BJ (cell line): Measurements from ENCODE around the gene OR2C3. TPM values are rescaled to one million over a fixed set of nuclear protein-coding genes. Genes with fewer than 3 reads are reported as not detected.

Experiments
- CTCF ChIA-PET: fragments of 350-600 bp; formaldehyde crosslinking; extraction: SDS; loops from one replicate; lab custom pipeline; 2021; ENCODE audit warnings: antibody characterized with exemption, inconsistent platforms; lab: Yijun Ruan, JAX
- POLR2A ChIA-PET: fragments of 300-600 bp; sonication (Branson Sonifier 250); formaldehyde crosslinking; extraction: SDS; loops from one replicate; lab custom pipeline; 2021; ENCODE audit warnings: antibody characterized with exemption; lab: Charles Lee
- DNase-seq: peaks from one replicate; pipeline ENCODE4 v3.0.0-alpha.2; 2011; ENCODE audit warnings: low read depth
- H3K27me3 ChIP-seq: 2 replicates; pipeline ENCODE4 v1.6.0; 2011; ENCODE audit warnings: low read length; ENCODE audit not compliant: control insufficient read depth, insufficient read depth
- H3K36me3 ChIP-seq: 2 replicates; pipeline ENCODE4 v1.5.1; 2011; ENCODE audit warnings: low read length; ENCODE audit not compliant: control insufficient read depth, insufficient read depth
- H3K4me3 ChIP-seq: 2 replicates; pipeline ENCODE4 v1.5.1; 2011; ENCODE audit warnings: low read depth, mild to moderate bottlenecking, control low read depth, low read length
- polyA plus RNA-seq: library from polyadenylated mRNA; depleted of rRNA; stranded (reverse); fragments of >200 nt; gene quantifications from 2 replicates; pipeline ENCODE4 v1.2.3, GENCODE V29; 2011
- TF ChIP-seq, protein P1 (sequence below): IDR thresholded peaks from 2 replicates; pipeline ENCODE4 v1.5.1; 2011; ENCODE audit warnings: low read depth, mild to moderate bottlenecking, control low read depth, inconsistent platforms, low read length, moderate library complexity; ENCODE audit not compliant: insufficient read depth

OR2C3 gene
- polyA plus RNA-seq, 1 experiment = not detected

DNA sequence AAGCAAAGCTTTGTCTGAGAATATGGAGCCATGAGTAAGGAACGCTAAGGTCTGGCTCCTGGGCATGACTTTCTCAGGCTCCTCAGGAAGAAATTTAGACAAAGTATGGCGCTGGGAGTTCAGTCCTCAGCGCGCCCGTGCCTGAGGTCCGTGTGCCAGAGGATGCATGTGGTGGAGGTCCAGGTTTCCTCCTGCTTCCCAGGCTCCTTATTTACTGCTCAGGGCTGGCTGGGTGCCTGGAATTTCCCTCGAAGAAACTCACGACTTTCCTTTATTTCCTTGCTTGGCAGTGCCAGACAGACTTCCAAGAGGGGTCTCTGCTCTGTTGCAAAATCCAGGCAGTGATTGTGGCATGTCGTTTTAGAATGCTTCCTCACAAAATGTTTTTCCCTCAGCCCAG is 26.0 kb upstream of the OR2C3 start:
- ChIA-PET CTCF (no interaction called here), POLR2A (no interaction called here)
- Histone ChIP-seq H3K36me3 (no peaks in the 10 kb centered on the region), H3K27me3 (no peaks in the 10 kb centered on the region), H3K4me3 (no peak overlapping the region)
- DNase-seq = no peak
- TF ChIP-seq, protein P1, sequence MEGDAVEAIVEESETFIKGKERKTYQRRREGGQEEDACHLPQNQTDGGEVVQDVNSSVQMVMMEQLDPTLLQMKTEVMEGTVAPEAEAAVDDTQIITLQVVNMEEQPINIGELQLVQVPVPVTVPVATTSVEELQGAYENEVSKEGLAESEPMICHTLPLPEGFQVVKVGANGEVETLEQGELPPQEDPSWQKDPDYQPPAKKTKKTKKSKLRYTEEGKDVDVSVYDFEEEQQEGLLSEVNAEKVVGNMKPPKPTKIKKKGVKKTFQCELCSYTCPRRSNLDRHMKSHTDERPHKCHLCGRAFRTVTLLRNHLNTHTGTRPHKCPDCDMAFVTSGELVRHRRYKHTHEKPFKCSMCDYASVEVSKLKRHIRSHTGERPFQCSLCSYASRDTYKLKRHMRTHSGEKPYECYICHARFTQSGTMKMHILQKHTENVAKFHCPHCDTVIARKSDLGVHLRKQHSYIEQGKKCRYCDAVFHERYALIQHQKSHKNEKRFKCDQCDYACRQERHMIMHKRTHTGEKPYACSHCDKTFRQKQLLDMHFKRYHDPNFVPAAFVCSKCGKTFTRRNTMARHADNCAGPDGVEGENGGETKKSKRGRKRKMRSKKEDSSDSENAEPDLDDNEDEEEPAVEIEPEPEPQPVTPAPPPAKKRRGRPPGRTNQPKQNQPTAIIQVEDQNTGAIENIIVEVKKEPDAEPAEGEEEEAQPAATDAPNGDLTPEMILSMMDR = no peak

DNA sequence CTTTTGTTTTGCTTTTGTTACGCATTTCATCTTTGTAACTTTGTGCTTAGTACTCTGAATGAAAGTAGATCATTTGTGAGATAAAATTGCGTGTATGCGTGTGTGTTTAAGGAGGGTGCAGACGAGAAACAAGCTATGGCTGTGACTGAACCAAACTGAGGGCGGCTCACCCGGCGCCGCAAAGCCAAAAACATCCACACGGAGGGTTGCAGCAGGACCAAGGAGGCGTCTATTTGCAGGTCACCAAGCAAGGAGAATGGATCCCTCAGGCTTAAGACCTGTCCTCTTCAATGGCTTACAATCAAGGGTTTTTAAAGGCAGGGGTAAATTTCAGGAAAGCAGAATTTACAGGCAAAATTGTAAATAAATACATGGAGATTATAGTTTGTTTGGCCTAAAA is 25.5 kb upstream of the OR2C3 start:
- Histone ChIP-seq H3K36me3 (no peaks in the 10 kb centered on the region), H3K27me3 (no peaks in the 10 kb centered on the region), H3K4me3 (no peak overlapping the region)
- no peak for DNase-seq
- POLR2A ChIA-PET = no interaction called here
- TF ChIP-seq, protein P1 = no peak
- CTCF ChIA-PET = no interaction called here

DNA sequence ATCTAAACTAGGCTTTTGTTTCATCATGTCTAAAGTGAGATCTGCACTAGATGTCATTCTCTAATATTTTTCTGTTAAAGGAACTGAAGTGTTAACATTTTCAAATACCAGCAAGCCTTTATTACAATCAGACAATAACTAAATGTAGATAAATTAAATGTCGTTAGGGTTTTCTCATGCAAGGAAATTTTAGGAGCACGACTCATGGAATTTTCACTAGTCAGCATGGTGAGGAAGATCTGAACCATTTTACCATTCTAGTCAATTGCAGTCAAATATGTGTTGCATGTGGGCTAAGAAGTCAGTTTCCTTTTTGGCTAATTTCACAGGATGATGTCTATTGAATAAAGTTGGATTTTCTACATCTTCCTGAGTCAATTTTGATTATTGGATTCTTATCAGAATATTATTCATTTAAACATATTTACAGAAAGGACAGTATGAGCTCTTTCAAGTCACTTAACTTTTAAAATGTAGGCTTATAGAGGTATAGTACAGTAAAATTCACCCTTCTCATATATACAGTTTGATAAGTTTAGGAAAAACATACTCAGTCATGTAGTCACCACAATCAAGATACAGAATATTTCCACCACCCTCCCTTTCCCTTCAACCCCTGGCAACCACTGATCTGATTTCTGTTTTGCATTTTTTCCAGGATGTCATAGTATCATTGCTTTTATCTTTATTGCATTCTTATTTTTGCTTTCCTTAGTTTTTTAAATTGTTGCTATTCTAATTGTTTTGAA is 21.9 kb upstream of the OR2C3 start:
- DNase-seq = peak; percentile 6
- TF ChIP-seq, protein P1 = no peak
- H3K27me3 ChIP-seq = no peaks in the 10 kb centered on the region
- CTCF ChIA-PET = no interaction called here
- POLR2A ChIA-PET = no interaction called here
- no peak overlapping the region for H3K4me3 ChIP-seq
- no peaks in the 10 kb centered on the region for H3K36me3 ChIP-seq

DNA sequence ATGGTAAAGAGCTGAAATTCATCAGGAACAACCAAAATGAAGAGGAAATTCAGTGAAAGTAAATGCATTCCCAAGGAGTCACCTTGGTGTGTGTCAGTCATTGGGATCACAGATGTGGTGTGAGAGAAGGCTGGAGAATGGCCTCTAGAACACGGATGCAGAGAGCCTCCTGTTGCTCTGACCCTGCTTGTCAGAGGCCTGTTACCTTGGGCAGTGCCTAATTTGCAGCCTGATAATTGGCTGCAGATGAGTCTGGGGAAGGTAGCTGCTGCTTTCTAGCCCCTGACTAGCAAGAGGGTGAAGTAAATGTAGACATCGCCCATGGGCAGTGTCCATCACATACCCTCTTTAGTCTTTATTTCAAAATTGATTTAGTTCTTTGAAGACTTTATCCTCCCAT is 16.0 kb upstream of the OR2C3 start:
- no peaks in the 10 kb centered on the region for H3K36me3 ChIP-seq
- ChIA-PET POLR2A (no interaction called here), CTCF (no interaction called here)
- no peak for DNase-seq
- TF ChIP-seq, protein P1 = no peak
- no peak overlapping the region for H3K4me3 ChIP-seq
- no peaks in the 10 kb centered on the region for H3K27me3 ChIP-seq

DNA sequence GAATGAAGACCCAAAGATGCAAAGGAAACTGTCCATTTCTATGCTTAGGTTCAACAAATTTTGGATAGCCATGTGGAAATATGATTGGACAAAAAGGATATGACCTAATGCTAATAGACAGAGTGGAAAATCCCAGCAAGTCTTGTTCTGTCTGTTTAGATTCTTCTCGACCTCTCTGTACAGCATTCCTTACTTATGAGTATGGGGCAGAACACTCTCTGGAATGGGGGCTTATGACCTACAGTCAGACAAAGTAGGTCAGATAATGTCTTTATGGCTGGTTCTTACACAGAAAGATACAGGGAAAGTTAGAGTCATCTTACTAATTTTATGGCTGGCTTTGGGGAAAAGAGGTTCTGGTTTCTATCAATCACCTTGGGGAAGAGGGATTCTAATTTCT is 15.5 kb upstream of the OR2C3 start:
- TF ChIP-seq, protein P1 = no peak
- Histone ChIP-seq H3K4me3 (no peak overlapping the region), H3K36me3 (no peaks in the 10 kb centered on the region), H3K27me3 (no peaks in the 10 kb centered on the region)
- ChIA-PET POLR2A (no interaction called here), CTCF (no interaction called here)
- DNase-seq = peak; percentile 25
